Measurements from ENCODE around the gene TRAP1.
"Not testable (repeated sequence)": the region's sequence is repeated elsewhere in the genome, so short reads cannot be mapped to it uniquely, and the experiment has no call there.

Gene TRAP1

DNA sequence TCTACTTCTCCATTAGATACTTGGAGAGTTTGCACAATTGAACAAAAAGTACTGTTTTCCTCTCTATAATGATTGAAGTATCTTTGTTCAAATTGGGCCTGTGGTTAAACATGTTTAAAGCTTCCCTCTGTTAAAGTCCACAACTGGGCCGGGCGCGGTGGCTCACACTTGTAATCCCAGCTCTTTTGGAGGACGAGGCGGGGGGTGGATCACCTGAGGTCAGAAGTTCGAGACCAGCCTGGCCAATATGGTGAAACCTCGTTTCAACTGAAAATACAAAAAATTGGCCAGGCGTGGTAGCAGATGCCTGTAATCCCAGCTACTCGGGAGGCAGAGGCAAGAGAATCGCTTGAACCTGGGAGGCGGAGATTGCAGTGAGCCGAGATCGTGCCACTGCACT is 108.3 kb downstream of the TRAP1 start:
- DNase-seq: not testable (repeated sequence)

DNA sequence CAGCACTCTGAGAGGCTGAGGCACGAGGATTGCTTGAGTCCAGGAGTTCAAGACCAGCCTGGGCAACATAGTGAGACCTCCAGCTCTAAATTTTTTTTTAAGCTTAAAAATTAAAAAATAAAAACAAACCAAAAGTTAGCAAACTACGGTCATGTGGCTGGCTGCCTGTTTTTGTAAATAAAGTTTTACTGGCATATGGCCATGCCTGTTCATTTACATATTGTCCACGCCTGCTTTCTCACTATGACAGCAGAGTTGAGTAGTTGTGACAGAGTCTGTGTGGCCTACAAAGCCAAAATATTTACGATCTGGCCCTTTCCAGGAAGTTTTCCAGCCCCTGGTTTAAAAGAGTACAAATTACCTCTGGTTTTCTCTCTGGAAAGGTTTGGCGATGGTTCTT is 109.3 kb downstream of the TRAP1 start:
- no peak for DNase-seq

All from NCI-H2081 (cell line).